DND-41 (cell line): ENCODE data around the gene COL6A5.

Experiments
- CTCF ChIP-seq: IDR thresholded peaks from 2 replicates; pipeline ENCODE4 v1.5.1; 2012; ENCODE audit warnings: borderline replicate concordance, low read length, moderate library complexity, mild to moderate bottlenecking; ENCODE audit not compliant: poor library complexity, severe bottlenecking; ENCODE audit errors: extremely low read depth
- EZH2 ChIP-seq: IDR thresholded peaks from 3 replicates; pipeline ENCODE4 v1.6.1; 2012; ENCODE audit warnings: borderline replicate concordance, low read depth, mild to moderate bottlenecking, moderate library complexity, low read length, inconsistent platforms; ENCODE audit not compliant: severe bottlenecking

GRCh38 chr3:130393594-130393993, 48.1 kb downstream of the COL6A5 start:
- TF ChIP-seq CTCF (no peak), EZH2 (no peak)
